GM19239 (cell line): ENCODE measurements around the gene ADSS2.
"Not testable (repeated sequence)": the region's sequence is repeated elsewhere in the genome, so short reads cannot be mapped to it uniquely, and the experiment has no call there.

Source experiments
- DNase-seq: peaks from one replicate; pipeline ENCODE4 v3.0.0; 2011; ENCODE audit warnings: low spot score; ENCODE audit not compliant: insufficient read length
- FAIRE-seq: peaks from 2 replicates; lab custom pipeline; 2011; peaks lifted over from hg19 to GRCh38; lab: Jason Lieb, UNC

ADSS2 gene

GRCh38 chr1:244451539-244451950, at the start of gene ADSS2:
Gene ADSS2 (minus strand): TSS chr1:244451909. CDS start chr1:244451817, 92 bp downstream.
- DNase-seq = no peak
- FAIRE-seq = no peak

GRCh38 chr1:244500515-244500914, 48.8 kb upstream of the ADSS2 start:
- not testable (repeated sequence) for DNase-seq, FAIRE-seq

GRCh38 chr1:244499484-244499883, 47.8 kb upstream of the ADSS2 start:
- not testable (repeated sequence) for FAIRE-seq

GRCh38 chr1:244497805-244498204, 46.1 kb upstream of the ADSS2 start:
- FAIRE-seq = no peak
- no peak for DNase-seq

More at GRCh38 chr1:244499484-244499883, 47.8 kb upstream of the ADSS2 start:
- DNase-seq = not testable (repeated sequence)

- no peak for FAIRE-seq
- DNase-seq = no peak
Measured at GRCh38 chr1:244496186-244496585, 44.5 kb upstream of the ADSS2 start.

GRCh38 chr1:244494653-244495052, 42.9 kb upstream of the ADSS2 start:
- no peak for FAIRE-seq
- no peak for DNase-seq

- FAIRE-seq = not testable (repeated sequence)
Measured at GRCh38 chr1:244484971-244485370, 33.3 kb upstream of the ADSS2 start.

GRCh38 chr1:244473059-244473605, 21.4 kb upstream of the ADSS2 start:
- no peak for FAIRE-seq
- DNase-seq = no peak

More at GRCh38 chr1:244484971-244485370, 33.3 kb upstream of the ADSS2 start:
- not testable (repeated sequence) for DNase-seq

GRCh38 chr1:244466724-244467123, 15.0 kb upstream of the ADSS2 start:
- FAIRE-seq (no peak), DNase-seq (no peak)

GRCh38 chr1:244461245-244462071, 9.7 kb upstream of the ADSS2 start, which contains the start of gene CATSPERE:
Gene CATSPERE (plus strand): TSS chr1:244461273. CDS start chr1:244461430, 157 bp downstream.
- FAIRE-seq (peak; percentile 95), DNase-seq (peak; percentile 79)

- no peak for FAIRE-seq
- no peak for DNase-seq
Measured at GRCh38 chr1:244460197-244460596, 8.5 kb upstream of the ADSS2 start.

GRCh38 chr1:244458781-244459180, 7.1 kb upstream of the ADSS2 start:
- FAIRE-seq (no peak), DNase-seq (no peak)

- FAIRE-seq (no peak), DNase-seq (no peak)
Measured at GRCh38 chr1:244456586-244456985, 4.9 kb upstream of the ADSS2 start.

GRCh38 chr1:244454412-244454811, 2.7 kb upstream of the ADSS2 start:
- DNase-seq = no peak
- FAIRE-seq = no peak

- FAIRE-seq (peak; percentile 98), DNase-seq (peak; percentile 81)
Measured at GRCh38 chr1:244451951-244452795, 464 bp upstream of the ADSS2 start.

GRCh38 chr1:244450597-244451538, 841 bp downstream of the ADSS2 start:
- FAIRE-seq (peak; percentile 92), DNase-seq (no peak)

- FAIRE-seq (peak; percentile 8), DNase-seq (no peak)
Measured at GRCh38 chr1:244449936-244450508, 1.7 kb downstream of the ADSS2 start.

- FAIRE-seq (no peak), DNase-seq (no peak)
Measured at GRCh38 chr1:244448279-244449036, 3.3 kb downstream of the ADSS2 start.
